Measurements from ENCODE around the gene FHL2.
A peak's percentile ranks its signal among the peaks of the same experiment; 100 is the strongest.

FHL2 gene

GRCh38 chr2:105388971-105389381 lies 9.9 kb downstream of the FHL2 start:
- H3K36me3 ChIP-seq (ENCODE audit: insufficient read depth): no peaks in the 10 kb centered on the region
- no peak overlapping the region for H2AFZ ChIP-seq (ENCODE audit: low read depth)
- no peak overlapping the region for H3K4me3 ChIP-seq (IDR thresholded peaks at IDR 0.05; ENCODE audit: insufficient read depth, low read depth, low read length)
- H3K4me1 ChIP-seq (ENCODE audit: low read depth, poor library complexity, severe bottlenecking): peaks cover 19% of the 10 kb centered on the region
- no peaks in the 10 kb centered on the region for H3K79me2 ChIP-seq (ENCODE audit: insufficient read depth, low read depth)
- no peaks in the 10 kb centered on the region for H3K27me3 ChIP-seq (ENCODE audit: insufficient read depth, low read depth)
- H4K20me1 ChIP-seq (ENCODE audit: insufficient read depth): no peaks in the 10 kb centered on the region
- no peak overlapping the region for H3K27ac ChIP-seq
- H3K9ac ChIP-seq: no peak overlapping the region
- H3K4me2 ChIP-seq: no peak overlapping the region
- no peak for TF ChIP-seq CTCF (conservative IDR thresholded peaks at IDR 0.05; ENCODE audit: low read depth, low read length)

DNA sequence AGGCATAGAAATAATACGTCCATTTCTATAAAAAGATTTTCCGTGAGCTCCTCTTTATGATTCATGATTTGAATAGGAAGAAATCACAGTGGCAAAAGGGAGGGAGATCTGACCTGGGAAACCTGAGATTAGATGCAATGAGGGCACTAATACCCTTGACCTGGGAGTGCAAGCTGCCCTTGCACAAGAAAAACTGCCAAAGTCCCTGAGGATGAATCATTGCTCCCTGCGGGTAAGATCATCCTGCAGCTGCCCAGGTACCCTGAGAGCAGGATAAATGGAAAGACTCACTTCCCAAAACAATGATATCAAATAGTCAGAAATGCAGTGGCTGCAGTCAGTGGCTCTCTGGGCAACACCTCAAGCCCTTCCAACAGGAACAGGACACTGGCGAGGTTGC lies 11.6 kb downstream of the FHL2 start:
- Histone ChIP-seq H4K20me1 (ENCODE audit: insufficient read depth) (no peaks in the 10 kb centered on the region), H2AFZ (ENCODE audit: low read depth) (no peak overlapping the region), H3K4me3 (IDR thresholded peaks at IDR 0.05; ENCODE audit: insufficient read depth, low read depth, low read length) (no peak overlapping the region), H3K9ac (no peak overlapping the region), H3K79me2 (ENCODE audit: insufficient read depth, low read depth) (no peaks in the 10 kb centered on the region), H3K27me3 (ENCODE audit: insufficient read depth, low read depth) (no peaks in the 10 kb centered on the region), H3K4me2 (no peak overlapping the region), H3K36me3 (ENCODE audit: insufficient read depth) (no peaks in the 10 kb centered on the region), H3K27ac (no peak overlapping the region), H3K4me1 (ENCODE audit: low read depth, poor library complexity, severe bottlenecking) (peaks cover 36% of the 10 kb centered on the region)
- no peak for TF ChIP-seq CTCF (conservative IDR thresholded peaks at IDR 0.05; ENCODE audit: low read depth, low read length)

DNA sequence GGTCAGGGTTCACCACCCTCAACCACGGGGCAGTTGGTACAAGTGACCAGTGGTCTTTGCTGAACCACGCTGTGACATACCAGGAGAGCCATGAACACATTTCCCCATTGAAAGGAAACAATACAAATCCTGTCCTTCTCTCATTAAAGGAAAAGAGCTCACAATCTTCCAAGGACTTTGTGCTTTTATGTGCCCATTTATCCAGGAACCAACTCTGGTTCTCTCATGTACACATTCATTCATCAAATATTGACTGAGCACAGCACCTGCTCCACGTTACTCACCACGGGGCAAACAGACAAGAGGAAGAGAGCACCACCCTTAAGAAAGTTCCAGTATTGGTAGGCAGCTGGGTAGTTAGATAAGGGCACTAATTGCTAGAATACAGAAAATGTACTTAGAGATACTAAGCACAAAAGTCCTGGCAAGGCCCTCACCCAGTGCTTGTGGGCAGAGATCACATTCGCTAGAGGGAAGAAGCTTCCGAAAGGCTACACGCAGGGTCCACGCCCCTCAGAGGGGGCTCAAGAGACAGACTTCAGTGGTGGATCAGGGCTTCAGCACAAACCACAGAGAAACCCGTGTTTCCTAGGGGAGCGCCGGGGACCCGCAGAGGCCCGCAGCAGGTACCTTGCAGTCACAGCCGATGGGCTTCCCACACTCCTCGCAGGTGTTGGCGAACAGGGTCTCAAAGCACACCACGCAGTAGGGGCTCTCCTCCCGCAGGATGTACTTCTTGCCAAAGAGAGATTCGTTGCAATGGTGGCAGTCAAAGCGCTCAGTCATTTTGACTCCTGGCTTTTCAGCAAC lies 12.9 kb downstream of the FHL2 start:
- Histone ChIP-seq H3K9ac (no peak overlapping the region), H3K79me2 (ENCODE audit: insufficient read depth, low read depth) (no peaks in the 10 kb centered on the region), H3K27ac (no peak overlapping the region), H3K36me3 (ENCODE audit: insufficient read depth) (no peaks in the 10 kb centered on the region), H2AFZ (ENCODE audit: low read depth) (no peak overlapping the region), H3K27me3 (ENCODE audit: insufficient read depth, low read depth) (no peaks in the 10 kb centered on the region), H4K20me1 (ENCODE audit: insufficient read depth) (no peaks in the 10 kb centered on the region), H3K4me2 (no peak overlapping the region), H3K4me1 (ENCODE audit: low read depth, poor library complexity, severe bottlenecking) (peaks cover 38% of the 10 kb centered on the region), H3K4me3 (IDR thresholded peaks at IDR 0.05; ENCODE audit: insufficient read depth, low read depth, low read length) (no peak overlapping the region)
- TF ChIP-seq CTCF (conservative IDR thresholded peaks at IDR 0.05; ENCODE audit: low read depth, low read length): no peak

GRCh38 chr2:105384861-105385260 lies 14.0 kb downstream of the FHL2 start:
- Histone ChIP-seq H3K27me3 (ENCODE audit: insufficient read depth, low read depth) (no peaks in the 10 kb centered on the region), H3K4me3 (IDR thresholded peaks at IDR 0.05; ENCODE audit: insufficient read depth, low read depth, low read length) (peak overlapping the region; percentile 42), H3K79me2 (ENCODE audit: insufficient read depth, low read depth) (no peaks in the 10 kb centered on the region), H2AFZ (ENCODE audit: low read depth) (peak overlapping the region; percentile 70), H4K20me1 (ENCODE audit: insufficient read depth) (no peaks in the 10 kb centered on the region), H3K36me3 (ENCODE audit: insufficient read depth) (no peaks in the 10 kb centered on the region), H3K4me1 (ENCODE audit: low read depth, poor library complexity, severe bottlenecking) (peaks cover 38% of the 10 kb centered on the region), H3K4me2 (peak overlapping the region; percentile 53), H3K9ac (peak overlapping the region; percentile 14; the same call in 1 of the 2 replicates), H3K27ac (peak overlapping the region; percentile 68)
- TF ChIP-seq CTCF (conservative IDR thresholded peaks at IDR 0.05; ENCODE audit: low read depth, low read length): no peak
